ENCODE results near the gene PM20D2. TPM values are rescaled to one million over a fixed set of nuclear protein-coding genes. Genes with fewer than 3 reads are reported as not detected.

The PM20D2 gene
- polyA plus RNA-seq, 3 donors: 1.2 to 2.1 (median 1.4) TPM

GRCh38 chr6:89180971-89181370 lies 35.1 kb downstream of the PM20D2 start:
- Histone ChIP-seq H3K36me3 (replicated peaks in 1 of 2; ENCODE audit: control insufficient read depth in 1 of 2, insufficient read depth in 2 of 2, low read length in 2 of 2) (no peaks in the 10 kb centered on the region), H3K9ac (ENCODE audit: insufficient read depth, low read length, poor library complexity, severe bottlenecking) (no peak overlapping the region), H3K79me2 (ENCODE audit: insufficient read depth, low read length) (no peaks in the 10 kb centered on the region), H4K20me1 (ENCODE audit: insufficient read depth, low read length) (no peaks in the 10 kb centered on the region), H3K9me3 (replicated peaks in 1 of 2; ENCODE audit: control insufficient read depth in 1 of 2, insufficient read depth in 1 of 2, low read length in 2 of 2) (no peaks in the 10 kb centered on the region), H3K27me3 (ENCODE audit: control insufficient read depth in 2 of 2, insufficient read depth in 2 of 2, low read length in 2 of 2) (no peaks in the 10 kb centered on the region), H3K4me2 (replicated peaks; ENCODE audit: extremely low read depth, low read length, poor library complexity, severe bottlenecking) (no peak overlapping the region), H3K27ac (ENCODE audit: low read depth in 1 of 2, low read length in 2 of 2) (no peak overlapping the region), H3K4me1 (ENCODE audit: control insufficient read depth in 1 of 2, insufficient read depth in 2 of 2, low read length in 2 of 2) (no peaks in the 10 kb centered on the region), H2AFZ (ENCODE audit: insufficient read depth, low read depth, low read length, poor library complexity, severe bottlenecking) (no peak overlapping the region), H3K4me3 (replicated peaks in 1 of 3; ENCODE audit: low read depth in 2 of 3, low read length in 3 of 3) (no peak overlapping the region)
- Mint-ChIP-seq H3K27ac (no peak overlapping the region), H3K36me3 (no peaks in the 10 kb centered on the region), H3K4me1 (no peaks in the 10 kb centered on the region), H3K27me3 (ENCODE audit: low read depth in 3 of 3) (no peaks in the 10 kb centered on the region), H3K9me3 (peaks cover 0 to 3% (median 0%) of the 10 kb centered on the region in 7 donors), H3K4me3 (no peak overlapping the region)
- DNase-seq: no peak
- TF ChIP-seq CTCF (IDR thresholded peaks at IDR 0.05): no peak
- no CpG with 5 or more reads among the region's 1 CpG for WGBS (ENCODE audit: insufficient coverage)
- intact Hi-C loops (cut with micrococcal nuclease): no loop called here

- Histone ChIP-seq H3K27ac (ENCODE audit: low read depth in 1 of 2, low read length in 2 of 2) (no peak overlapping the region), H3K9ac (ENCODE audit: insufficient read depth, low read length, poor library complexity, severe bottlenecking) (no peak overlapping the region), H3K79me2 (ENCODE audit: insufficient read depth, low read length) (no peaks in the 10 kb centered on the region), H3K4me3 (replicated peaks in 1 of 3; ENCODE audit: low read depth in 2 of 3, low read length in 3 of 3) (no peak overlapping the region), H2AFZ (ENCODE audit: insufficient read depth, low read depth, low read length, poor library complexity, severe bottlenecking) (no peak overlapping the region), H3K27me3 (ENCODE audit: control insufficient read depth in 2 of 2, insufficient read depth in 2 of 2, low read length in 2 of 2) (no peaks in the 10 kb centered on the region), H3K9me3 (replicated peaks in 1 of 2; ENCODE audit: control insufficient read depth in 1 of 2, insufficient read depth in 1 of 2, low read length in 2 of 2) (no peaks in the 10 kb centered on the region), H3K4me1 (ENCODE audit: control insufficient read depth in 1 of 2, insufficient read depth in 2 of 2, low read length in 2 of 2) (no peaks in the 10 kb centered on the region), H3K36me3 (replicated peaks in 1 of 2; ENCODE audit: control insufficient read depth in 1 of 2, insufficient read depth in 2 of 2, low read length in 2 of 2) (no peaks in the 10 kb centered on the region), H3K4me2 (replicated peaks; ENCODE audit: extremely low read depth, low read length, poor library complexity, severe bottlenecking) (no peak overlapping the region), H4K20me1 (ENCODE audit: insufficient read depth, low read length) (no peaks in the 10 kb centered on the region)
- intact Hi-C loops (cut with micrococcal nuclease): no loop called here
- Mint-ChIP-seq H3K36me3 (no peaks in the 10 kb centered on the region), H3K4me1 (no peaks in the 10 kb centered on the region), H3K27ac (no peak overlapping the region), H3K4me3 (no peak overlapping the region), H3K9me3 (peaks cover 0 to 3% (median 0%) of the 10 kb centered on the region in 7 donors), H3K27me3 (ENCODE audit: low read depth in 3 of 3) (peaks cover 0 to 3% (median 1%) of the 10 kb centered on the region in 3 donors)
- no CpG with 5 or more reads among the region's 2 CpGs for WGBS (ENCODE audit: insufficient coverage)
- TF ChIP-seq CTCF (IDR thresholded peaks at IDR 0.05): no peak
- no peak for DNase-seq
These were observed 37.4 kb downstream of the PM20D2 start for GRCh38 chr6:89183294-89183693.

All from CD14-positive monocyte (primary cell).